ENCODE data around the gene OXTR. TPM values are rescaled to one million over a fixed set of nuclear protein-coding genes. Genes with fewer than 3 reads are reported as not detected.

Gene OXTR
- total RNA-seq, 2 donors from 2014 or later, result 0.47 to 0.52 TPM

GRCh38 chr3:8730656-8731055 is 38.8 kb downstream of the OXTR start:
- H3K4me1 ChIP-seq, result peaks cover 0 to 8% of the 10 kb centered on the region in 2 donors
- DNase-seq (ENCODE audit: low spot score), result no peak
- no peak overlapping the region for H3K4me3 ChIP-seq

GRCh38 chr3:8729479-8729878 is 39.9 kb downstream of the OXTR start:
- Histone ChIP-seq H3K36me3 (no peaks in the 10 kb centered on the region), H3K4me3 (no peak overlapping the region), H3K27me3 (no peaks in the 10 kb centered on the region), H3K9me3 (no peaks in the 10 kb centered on the region), H3K4me1 (peaks cover 0 to 8% of the 10 kb centered on the region in 2 donors), H3K27ac (no peak overlapping the region)
- TF ChIP-seq CTCF (IDR thresholded peaks at IDR 0.05), result no peak
- no peak for DNase-seq (ENCODE audit: low spot score)

More at GRCh38 chr3:8730656-8731055, 38.8 kb downstream of the OXTR start:
- Histone ChIP-seq H3K27me3 (no peaks in the 10 kb centered on the region), H3K9me3 (no peaks in the 10 kb centered on the region), H3K27ac (no peak overlapping the region), H3K36me3 (no peaks in the 10 kb centered on the region)
- TF ChIP-seq CTCF (IDR thresholded peaks at IDR 0.05), result no peak

- H3K27me3 ChIP-seq, result no peaks in the 10 kb centered on the region
- H3K27ac ChIP-seq, result no peak overlapping the region
- H3K4me1 ChIP-seq, result no peaks in the 10 kb centered on the region
- no peak for TF ChIP-seq CTCF (IDR thresholded peaks at IDR 0.05)
- no peaks in the 10 kb centered on the region for H3K36me3 ChIP-seq
- no peak overlapping the region for H3K4me3 ChIP-seq
- H3K9me3 ChIP-seq, result no peaks in the 10 kb centered on the region
- no peak for DNase-seq (ENCODE audit: low spot score)
Measured at GRCh38 chr3:8727605-8728512, 41.6 kb downstream of the OXTR start.

- H3K4me1 ChIP-seq, result no peaks in the 10 kb centered on the region
- H3K27ac ChIP-seq, result no peak overlapping the region
- no peaks in the 10 kb centered on the region for H3K27me3 ChIP-seq
- DNase-seq (ENCODE audit: low spot score), result no peak
- H3K36me3 ChIP-seq, result no peaks in the 10 kb centered on the region
- no peaks in the 10 kb centered on the region for H3K9me3 ChIP-seq
- TF ChIP-seq CTCF (IDR thresholded peaks at IDR 0.05), result no peak
- H3K4me3 ChIP-seq, result no peak overlapping the region
Measured at GRCh38 chr3:8724108-8724752, 45.2 kb downstream of the OXTR start.

- no peaks in the 10 kb centered on the region for H3K9me3 ChIP-seq
- H3K27me3 ChIP-seq, result no peaks in the 10 kb centered on the region
- H3K4me1 ChIP-seq, result no peaks in the 10 kb centered on the region
- H3K4me3 ChIP-seq, result no peak overlapping the region
- TF ChIP-seq CTCF (IDR thresholded peaks at IDR 0.05), result no peak
- H3K36me3 ChIP-seq, result no peaks in the 10 kb centered on the region
- no peak for DNase-seq (ENCODE audit: low spot score)
- H3K27ac ChIP-seq, result no peak overlapping the region
Measured at GRCh38 chr3:8723612-8724011, 45.8 kb downstream of the OXTR start.
